ENCODE data around the gene TCF7L2.

TCF7L2 gene

GRCh38 chr10:113042868-113043267, 92.8 kb downstream of the TCF7L2 start:
- no peak for DNase-seq (ENCODE audit: low read depth in 3 of 3, low spot score in 1 of 3)

DNA sequence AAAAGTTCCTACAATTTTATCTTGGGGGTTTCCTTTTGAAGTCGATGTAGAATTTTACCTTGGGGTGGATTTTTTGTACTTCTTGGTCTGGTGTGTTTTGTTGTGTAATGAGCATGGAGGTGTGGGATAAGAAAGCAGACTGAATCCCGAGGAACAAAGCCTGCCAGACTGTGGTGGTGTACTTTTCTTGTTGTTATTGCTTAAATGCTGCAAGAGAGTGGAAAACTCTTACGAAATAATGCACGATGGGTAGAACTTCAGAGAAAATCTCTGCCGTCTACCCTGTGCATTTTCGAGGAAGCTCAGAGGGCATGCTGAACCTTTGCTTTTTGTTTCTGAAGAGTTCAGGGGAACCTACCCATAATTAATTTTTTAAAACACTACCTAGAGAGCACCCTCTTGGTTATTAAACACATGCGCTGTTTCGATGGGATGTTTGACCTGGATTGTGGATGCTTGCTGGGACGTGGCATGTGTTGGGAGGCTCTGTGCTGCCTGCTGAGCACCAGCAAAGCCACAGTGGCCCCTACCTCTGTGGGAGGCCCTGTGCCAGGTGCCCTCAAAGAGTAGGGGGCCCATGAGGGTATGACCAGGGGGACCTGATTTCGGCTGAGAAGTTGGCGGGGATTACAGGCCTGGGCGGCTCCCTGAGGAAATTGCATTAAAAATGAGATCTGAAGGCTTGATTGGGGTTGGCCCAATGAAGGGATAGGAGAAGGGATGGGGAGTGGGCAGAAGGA, 94.1 kb downstream of the TCF7L2 start:
- no peak for DNase-seq (ENCODE audit: low read depth in 3 of 3, low spot score in 1 of 3)

DNA sequence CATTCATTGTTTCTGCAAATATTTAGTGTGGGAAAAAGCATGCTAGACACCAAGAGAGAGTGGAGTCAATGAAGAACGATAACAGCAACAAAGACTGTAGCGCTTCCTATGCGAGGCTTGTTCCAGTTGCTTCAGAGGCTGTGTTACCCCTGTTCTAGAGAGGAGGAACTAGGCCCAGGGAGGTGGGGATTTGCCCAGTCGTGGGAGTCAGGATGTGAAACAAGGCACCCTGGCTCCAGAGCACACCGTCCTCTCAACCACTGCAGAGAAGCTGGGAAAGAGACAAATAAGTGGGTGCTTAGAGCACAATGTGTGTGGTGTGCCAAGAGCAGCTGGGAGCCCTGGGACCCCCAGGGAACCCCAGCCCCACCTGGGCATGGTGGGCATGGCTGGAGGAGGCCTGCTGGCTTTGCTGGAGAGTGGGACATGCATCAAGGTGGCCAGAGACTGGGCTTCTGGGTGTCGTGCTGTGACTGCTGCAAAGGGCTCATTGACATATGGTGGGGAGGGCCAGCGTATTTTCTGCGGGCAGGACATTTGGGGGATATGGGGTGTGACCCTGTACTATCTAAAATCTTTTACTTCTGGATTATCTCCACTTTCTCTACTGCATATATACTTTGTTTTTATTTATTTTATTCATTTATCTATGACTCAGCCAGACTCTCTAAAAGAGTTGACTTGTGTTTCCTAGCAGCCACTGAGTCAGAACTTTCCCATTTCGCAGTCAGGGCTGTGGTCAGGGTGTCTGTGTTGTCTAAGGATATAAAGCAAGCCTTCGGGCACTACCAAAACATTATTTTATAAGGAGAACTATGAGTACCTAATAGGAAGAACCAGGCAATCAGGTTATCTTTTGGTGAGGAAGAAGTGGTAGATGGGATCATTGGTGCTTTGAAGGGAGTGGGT, 95.4 kb downstream of the TCF7L2 start:
- DNase-seq (ENCODE audit: low read depth in 3 of 3, low spot score in 1 of 3) = no peak

- no peak for DNase-seq (ENCODE audit: low read depth in 3 of 3, low spot score in 1 of 3)
These were observed 97.1 kb downstream of the TCF7L2 start for GRCh38 chr10:113047151-113047550.

DNA sequence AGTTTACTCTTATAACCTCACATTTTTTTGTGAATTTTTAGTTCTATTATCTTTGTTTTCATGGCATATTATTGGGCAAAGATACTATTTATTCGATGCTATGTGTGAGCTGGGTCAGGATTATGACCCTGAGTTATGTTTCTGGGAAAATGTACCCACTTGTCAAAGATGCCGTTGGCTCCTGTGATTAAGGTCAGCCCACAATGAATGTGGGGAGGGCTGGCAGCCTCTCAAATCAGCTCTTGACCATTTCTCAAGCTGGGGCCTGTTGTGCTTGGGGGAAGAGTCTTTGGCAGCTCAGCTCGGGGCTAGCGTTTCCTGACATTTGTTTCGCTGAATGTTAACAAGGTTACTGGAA, 97.5 kb downstream of the TCF7L2 start:
- no peak for DNase-seq (ENCODE audit: low read depth in 3 of 3, low spot score in 1 of 3)

DNA sequence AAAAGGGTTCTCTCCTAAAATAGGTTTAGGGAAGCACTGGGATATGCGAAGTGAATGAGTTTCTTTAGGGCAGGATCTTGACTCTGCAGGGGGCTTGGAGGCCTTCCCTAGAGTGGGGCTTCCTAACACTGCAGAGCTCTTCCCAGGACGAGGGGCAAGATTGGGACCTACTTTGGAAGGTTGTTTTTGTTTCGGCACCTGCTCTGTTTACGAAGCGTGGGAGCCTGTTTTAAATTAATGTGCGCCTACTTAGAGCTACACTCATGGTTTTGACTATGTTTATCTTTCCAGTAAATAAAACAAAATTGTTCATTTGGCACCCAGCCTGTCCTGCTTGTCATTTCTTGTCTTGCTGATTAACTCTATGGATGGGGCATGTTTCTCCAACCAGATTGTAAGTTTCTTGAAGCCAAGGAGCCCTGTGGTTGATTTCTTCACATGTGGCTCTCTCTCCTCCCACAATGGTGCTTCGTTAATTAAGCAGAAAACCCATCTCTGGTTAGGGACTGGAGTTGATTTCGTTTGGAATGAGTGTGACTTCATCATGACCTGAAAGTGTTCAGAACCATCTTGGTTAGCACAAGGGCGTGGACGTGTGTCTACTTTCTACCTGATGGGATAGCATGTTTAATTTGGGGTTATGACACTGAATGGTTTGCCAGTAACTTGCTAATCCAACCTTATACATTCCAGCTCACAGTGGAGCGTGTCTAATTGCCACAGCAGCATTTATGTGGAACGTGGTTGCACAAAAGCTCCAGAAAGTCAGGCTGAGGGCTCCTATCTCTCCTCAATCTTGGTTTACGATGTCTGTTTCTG, 98.1 kb downstream of the TCF7L2 start:
- no peak for DNase-seq (ENCODE audit: low read depth in 3 of 3, low spot score in 1 of 3)

DNA sequence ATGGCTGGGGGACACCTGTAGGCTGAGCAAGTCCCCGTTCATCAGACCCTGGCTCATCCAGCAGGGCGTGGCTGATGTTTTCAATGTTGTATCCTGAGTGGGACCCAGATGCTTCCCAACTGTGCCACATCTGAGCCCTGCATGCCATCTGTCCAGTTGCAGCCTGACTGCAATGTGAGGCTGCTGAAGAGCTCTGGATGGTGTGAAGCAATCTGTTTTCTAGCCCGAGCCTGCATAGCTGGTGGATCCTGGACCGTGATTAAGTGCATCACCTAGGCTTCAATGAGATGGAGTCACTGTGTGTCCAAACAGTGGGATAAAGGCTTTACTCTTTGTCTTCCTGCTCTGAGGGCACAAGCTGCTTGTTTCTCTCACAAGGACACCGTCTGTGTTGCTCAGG, 99.8 kb downstream of the TCF7L2 start:
- DNase-seq (ENCODE audit: low read depth in 3 of 3, low spot score in 1 of 3) = no peak

- DNase-seq (ENCODE audit: low read depth in 3 of 3, low spot score in 1 of 3) = no peak
These were observed 102.2 kb downstream of the TCF7L2 start for GRCh38 chr10:113052076-113052830.

DNA sequence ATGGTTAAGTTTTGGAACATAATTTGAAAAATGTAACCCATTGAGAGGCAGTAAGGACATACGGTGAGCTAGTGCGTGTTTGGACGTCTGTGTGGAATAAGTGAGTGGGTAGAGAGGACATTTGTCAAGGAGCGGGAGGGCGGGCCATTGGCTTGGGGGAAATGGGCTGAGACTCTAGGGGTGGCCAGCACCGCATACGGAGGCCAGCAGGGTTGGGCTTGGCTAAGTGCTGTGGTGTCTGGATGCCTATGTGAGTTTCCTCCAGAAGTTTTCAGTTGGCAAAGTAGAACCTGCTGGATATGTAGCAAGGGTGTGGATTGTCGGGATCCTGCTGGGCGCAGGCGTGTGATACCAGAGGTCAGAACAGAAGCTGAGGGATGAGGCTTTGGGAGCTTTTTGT, 103.0 kb downstream of the TCF7L2 start:
- no peak for DNase-seq (ENCODE audit: low read depth in 3 of 3, low spot score in 1 of 3)

- no peak for DNase-seq (ENCODE audit: low read depth in 3 of 3, low spot score in 1 of 3)
These were observed 103.8 kb downstream of the TCF7L2 start for GRCh38 chr10:113053881-113054280.

DNA sequence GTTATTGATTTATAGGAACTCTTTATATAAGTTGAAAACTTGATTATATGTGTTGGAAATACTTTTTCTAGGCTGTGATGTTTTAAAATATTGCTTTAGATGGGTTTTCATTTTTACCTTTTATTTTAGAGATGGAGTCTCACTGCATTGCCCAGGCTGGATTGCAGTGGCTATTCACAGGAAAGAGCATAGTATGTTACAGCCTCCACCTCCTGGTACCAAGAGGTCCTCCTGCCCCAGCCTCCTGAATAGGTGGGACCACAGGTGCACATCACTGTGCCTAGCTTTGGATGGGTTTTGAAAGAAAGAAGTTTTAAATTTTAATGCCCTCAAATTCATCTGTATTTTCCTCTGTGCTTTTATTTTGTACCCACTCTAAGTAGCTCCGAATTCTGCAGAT, 105.4 kb downstream of the TCF7L2 start:
- no peak for DNase-seq (ENCODE audit: low read depth in 3 of 3, low spot score in 1 of 3)

- DNase-seq (ENCODE audit: low read depth in 3 of 3, low spot score in 1 of 3) = no peak
These were observed 106.0 kb downstream of the TCF7L2 start for GRCh38 chr10:113056030-113056429.

- no peak for DNase-seq (ENCODE audit: low read depth in 3 of 3, low spot score in 1 of 3)
These were observed 106.5 kb downstream of the TCF7L2 start for GRCh38 chr10:113056441-113057021.

- no peak for DNase-seq (ENCODE audit: low read depth in 3 of 3, low spot score in 1 of 3)
These were observed 108.0 kb downstream of the TCF7L2 start for GRCh38 chr10:113057948-113058522.

- DNase-seq (ENCODE audit: low read depth in 3 of 3, low spot score in 1 of 3) = no peak
These were observed 108.7 kb downstream of the TCF7L2 start for GRCh38 chr10:113058523-113059370.

GRCh38 chr10:113059371-113059780, 109.3 kb downstream of the TCF7L2 start:
- no peak for DNase-seq (ENCODE audit: low read depth in 3 of 3, low spot score in 1 of 3)

GRCh38 chr10:113060201-113061053, 110.4 kb downstream of the TCF7L2 start:
- no peak for DNase-seq (ENCODE audit: low read depth in 3 of 3, low spot score in 1 of 3)

DNA sequence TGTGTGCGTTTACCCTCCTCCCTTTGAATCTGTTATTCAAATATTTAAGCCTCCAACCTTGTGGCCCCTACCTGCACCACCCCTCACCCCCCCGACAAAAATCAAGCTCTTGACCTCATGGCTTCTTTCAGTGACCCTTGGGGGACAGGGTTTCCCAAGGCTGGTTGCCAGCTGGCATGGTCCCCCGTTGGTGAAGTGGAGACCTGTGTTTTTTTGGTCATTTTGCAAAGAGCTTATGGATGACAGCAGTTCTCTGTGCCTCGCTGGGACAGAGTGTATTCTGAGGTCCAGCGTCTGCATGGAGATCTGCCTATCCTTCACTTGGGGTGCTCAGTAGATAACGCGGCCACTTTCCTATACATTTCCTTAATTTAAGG, 111.0 kb downstream of the TCF7L2 start:
- no peak for DNase-seq (ENCODE audit: low read depth in 3 of 3, low spot score in 1 of 3)
